Panc1 (cell line): ENCODE results near the gene FBXL2. TPM values are rescaled to one million over a fixed set of nuclear protein-coding genes. Genes with fewer than 3 reads are reported as not detected.

ENCODE experiments used
- ATAC-seq: fragments of 200-7000 bp; cut with Tn5 transposase; 2 replicates; pipeline ENCODE4 v1.9.1; 2020; ENCODE audit warnings: mild to moderate bottlenecking, moderate library complexity
- Bru-seq: library from RNA; stranded (reverse); fragments of 400-500 nt; gene quantifications from one replicate; lab custom pipeline; 2021; lab: Mats Ljungman, UMichigan
- BruChase-seq, 2 experiments: library from RNA; stranded (reverse); fragments of 400-500 nt; gene quantifications; one replicate each; lab custom pipeline; 2021; lab: Mats Ljungman, UMichigan
- BruUV-seq: library from RNA; stranded (reverse); fragments of 400-500 nt; replicated peaks from 2 replicates; lab custom pipeline; 2021; lab: Mats Ljungman, UMichigan
- CTCF ChIA-PET: fragments of 300-600 bp; sonication (Branson Sonifier 250); formaldehyde crosslinking; loops from one replicate; lab custom pipeline; 2022; ENCODE audit warnings: antibody characterized with exemption; lab: Charles Lee
- POLR2A ChIA-PET: fragments of 300-600 bp; sonication (Branson Sonifier 250); formaldehyde crosslinking; loops from one replicate; lab custom pipeline; 2022; ENCODE audit warnings: antibody characterized with exemption; lab: Charles Lee
- DNase-seq: peaks from one replicate; pipeline ENCODE4 v3.0.0-alpha.2; 2010; ENCODE audit warnings: low read depth, low spot score
- H3K27ac ChIP-seq: 2 replicates; pipeline ENCODE4 v1.5.1; 2011; ENCODE audit warnings: mild to moderate bottlenecking, low read length, inconsistent platforms
- H3K27me3 ChIP-seq: fragments of 200-500 bp; sonication (Bioruptor generic); 2 replicates; pipeline ENCODE4 v1.6.0; 2014; ENCODE audit warnings: low read length, inconsistent platforms; ENCODE audit not compliant: control insufficient read depth, insufficient read depth
- H3K36me3 ChIP-seq: fragments of 200-500 bp; sonication (Bioruptor generic); 2 replicates; pipeline ENCODE4 v1.5.1; 2014; ENCODE audit warnings: inconsistent platforms, mild to moderate bottlenecking, low read length, moderate library complexity; ENCODE audit not compliant: control insufficient read depth, insufficient read depth
- H3K4me1 ChIP-seq: 2 replicates; pipeline ENCODE4 v1.5.1; 2011; ENCODE audit warnings: inconsistent platforms, mild to moderate bottlenecking, low read length, moderate library complexity; ENCODE audit not compliant: control insufficient read depth, insufficient read depth
- H3K4me3 ChIP-seq, 2 experiments: 2 replicates each; pipeline ENCODE4 v1.5.1; 2011 to 2012; ENCODE audit warnings: low read depth in 2 of 2, low read length in 2 of 2, mild to moderate bottlenecking in 2 of 2, inconsistent platforms in 1 of 2, moderate library complexity in 1 of 2
- H3K9me3 ChIP-seq: fragments of 200-500 bp; sonication (Bioruptor generic); 2 replicates; pipeline ENCODE4 v1.5.1; 2014; ENCODE audit warnings: low read depth, mild to moderate bottlenecking, inconsistent platforms, low read length, moderate library complexity; ENCODE audit not compliant: control insufficient read depth, insufficient read depth
- POLR2AphosphoS5 ChIP-seq: IDR thresholded peaks from 2 replicates; pipeline ENCODE4 v1.6.1; 2012; ENCODE audit warnings: mild to moderate bottlenecking, low read depth, low read length, moderate library complexity
- SIN3A ChIP-seq: IDR thresholded peaks from 2 replicates; pipeline ENCODE4 v1.6.1; 2012; ENCODE audit warnings: low read depth, mild to moderate bottlenecking, low read length, moderate library complexity, borderline replicate concordance; ENCODE audit not compliant: insufficient read depth
- TCF7L2 ChIP-seq: IDR thresholded peaks from 2 replicates; pipeline ENCODE4 v1.6.1; 2011; ENCODE audit warnings: mild to moderate bottlenecking, low read depth, low read length, inconsistent platforms
- in situ Hi-C: cut with HindIII; loops from 2 replicates; pipeline ENCODE4 v1.10.0; 2016; ENCODE audit warnings: low sequenced_read_pairs, low pct_unique_long_range_greater_than_20kb
- intact Hi-C: fragments of 100-400 bp; cut with micrococcal nuclease; formaldehyde crosslinking; loops from one replicate; pipeline ENCODE4 v1.10.0; 2022; ENCODE audit not compliant: unreplicated experiment
- long read RNA-seq: library from polyadenylated mRNA; unstranded; transcript quantifications from one replicate; pipeline ENCODE4 v2.0.0, GENCODE V29; 2021; ENCODE audit not compliant: unreplicated experiment
- polyA plus RNA-seq: library from polyadenylated mRNA; unstranded; fragments of >200 nt; gene quantifications from one replicate; pipeline ENCODE4 v1.2.1, GENCODE V29; 2012; ENCODE audit warnings: missing spikeins; ENCODE audit not compliant: insufficient read length
- total RNA-seq: library from RNA; stranded (reverse); gene quantifications from one replicate; pipeline ENCODE4 v1.2.1, GENCODE V29; 2021; ENCODE audit not compliant: unreplicated experiment
- TF ChIP-seq, protein P1 (sequence below): fragments of 450-650 bp; IDR thresholded peaks from 2 replicates; pipeline ENCODE4 v1.5.1; 2017; ENCODE audit warnings: mild to moderate bottlenecking
- TF ChIP-seq, protein P2 (sequence below), 2 experiments: IDR thresholded peaks; 2 replicates each; pipeline ENCODE4 v1.6.1; 2011 to 2012; ENCODE audit warnings: low read depth in 2 of 2, control low read depth in 1 of 2, low read length in 1 of 2, mild to moderate bottlenecking in 1 of 2, moderate library complexity in 1 of 2; ENCODE audit not compliant: insufficient read depth in 1 of 2

FBXL2 gene
- total RNA-seq (12.3 TPM), Bru-seq, nascent RNA (percentile 73 among the genes with signal in this experiment), BruChase-seq, experiment 1, labeled RNA remaining after a 2-hour chase (percentile 63 among the genes with signal in this experiment), BruChase-seq, experiment 2, labeled RNA remaining after a 6-hour chase (percentile 58 among the genes with signal in this experiment)
- 10.5 TPM for polyA plus RNA-seq
- long read RNA-seq, transcript FBXL2-216 (15 exons, 3,847 nt) = major isoform, 10 of 30 reads
- long read RNA-seq, partial matches to known transcripts = 5 of 30 reads
- long read RNA-seq, other reads (novel, unspliced or antisense) = 12 of 30 reads

DNA sequence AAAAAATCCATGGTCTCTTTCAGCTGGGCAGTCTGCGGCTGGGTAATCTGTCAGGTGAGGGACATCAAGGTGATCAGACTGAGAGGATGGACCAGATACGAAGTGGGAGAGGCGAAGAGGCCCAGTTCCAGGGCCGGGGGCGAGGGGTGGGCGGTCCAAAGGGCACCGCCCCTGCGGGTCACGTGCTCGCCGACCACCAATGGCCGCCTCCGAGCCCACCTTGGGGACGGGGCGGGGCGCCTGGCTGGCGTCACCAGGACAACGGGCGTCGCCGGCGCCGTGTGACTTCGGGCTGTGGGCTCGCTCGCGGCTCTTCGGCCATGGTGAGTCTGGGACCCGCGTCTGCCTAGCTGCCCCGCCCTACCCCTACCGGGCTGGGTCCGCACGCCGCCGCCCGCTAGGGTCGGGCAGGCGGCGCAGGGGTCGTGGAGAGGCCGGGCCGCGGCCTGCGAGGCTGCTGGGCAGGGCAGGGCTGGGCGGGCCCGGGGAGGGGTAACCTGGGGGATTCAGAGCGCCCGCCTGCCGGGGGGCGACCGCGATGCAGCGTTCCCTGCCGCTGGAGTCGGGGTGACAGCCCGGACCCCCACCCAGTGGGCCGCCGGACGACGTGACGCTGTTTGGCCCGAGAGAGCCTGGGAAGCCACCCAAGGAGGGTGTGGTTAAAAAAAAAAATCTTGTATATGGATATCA lies at the start of gene FBXL2:
Gene FBXL2 (plus strand): TSS at position 250 of the 690 bp plus-strand sequence. CDS start 71 bp downstream, at position 321.
- Histone ChIP-seq H3K9me3 (no peaks in the 10 kb centered on the region), H3K27me3 (no peaks in the 10 kb centered on the region), H3K27ac (peak within 1 kb of the TSS; percentile 74), H3K36me3 (no peaks in the 10 kb centered on the region; the same call in 1 of the 2 replicates), H3K4me3 (peak within 1 kb of the TSS; percentile 72 to 81), H3K4me1 (peaks cover 3% of the 10 kb centered on the region; the same call in 1 of the 2 replicates)
- in situ Hi-C loops = no loop called here
- TF ChIP-seq POLR2AphosphoS5 (no peak), SIN3A (0 out of 2 replicates have a peak, but pooled peaks have one; percentile 65), TCF7L2 (no peak)
- intact Hi-C loops = no loop called here
- POLR2A ChIA-PET = no interaction called here
- ATAC-seq (peak; percentile 98), DNase-seq (no peak)
- no TSS peak for BruUV-seq
- CTCF ChIA-PET = interaction anchor here (0.7 kb wide), 1 partner anchor 146 kb away, joined by 3 read pairs; no protein-coding TSS in a partner anchor

DNA sequence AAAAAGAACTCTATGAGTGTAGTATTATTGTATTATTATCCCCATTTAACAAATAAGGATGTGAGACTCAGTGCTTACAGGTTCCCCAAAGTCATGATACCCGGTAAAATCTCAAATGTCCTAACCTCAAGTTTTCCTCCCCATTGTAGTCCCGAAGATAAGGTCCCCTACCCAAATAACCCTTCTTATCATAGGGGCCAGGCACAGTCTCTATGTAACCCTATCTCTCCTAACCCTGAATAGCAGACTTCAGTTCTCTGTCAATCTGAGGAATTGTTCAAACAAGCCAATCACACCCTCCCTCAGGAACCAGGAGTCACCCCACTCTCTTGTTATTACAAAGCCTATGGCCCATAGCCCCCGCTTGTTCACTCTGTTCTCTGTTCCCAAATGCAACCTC lies 48.2 kb upstream of the FBXL2 start:
- Histone ChIP-seq H3K4me1 (no peaks in the 10 kb centered on the region; the same call in 1 of the 2 replicates), H3K4me3 (no peak overlapping the region), H3K9me3 (no peaks in the 10 kb centered on the region), H3K36me3 (no peaks in the 10 kb centered on the region), H3K27ac (no peak overlapping the region), H3K27me3 (no peaks in the 10 kb centered on the region)
- in situ Hi-C loops (no loop called here), intact Hi-C loops (no loop called here)
- TF ChIP-seq, protein P1, sequence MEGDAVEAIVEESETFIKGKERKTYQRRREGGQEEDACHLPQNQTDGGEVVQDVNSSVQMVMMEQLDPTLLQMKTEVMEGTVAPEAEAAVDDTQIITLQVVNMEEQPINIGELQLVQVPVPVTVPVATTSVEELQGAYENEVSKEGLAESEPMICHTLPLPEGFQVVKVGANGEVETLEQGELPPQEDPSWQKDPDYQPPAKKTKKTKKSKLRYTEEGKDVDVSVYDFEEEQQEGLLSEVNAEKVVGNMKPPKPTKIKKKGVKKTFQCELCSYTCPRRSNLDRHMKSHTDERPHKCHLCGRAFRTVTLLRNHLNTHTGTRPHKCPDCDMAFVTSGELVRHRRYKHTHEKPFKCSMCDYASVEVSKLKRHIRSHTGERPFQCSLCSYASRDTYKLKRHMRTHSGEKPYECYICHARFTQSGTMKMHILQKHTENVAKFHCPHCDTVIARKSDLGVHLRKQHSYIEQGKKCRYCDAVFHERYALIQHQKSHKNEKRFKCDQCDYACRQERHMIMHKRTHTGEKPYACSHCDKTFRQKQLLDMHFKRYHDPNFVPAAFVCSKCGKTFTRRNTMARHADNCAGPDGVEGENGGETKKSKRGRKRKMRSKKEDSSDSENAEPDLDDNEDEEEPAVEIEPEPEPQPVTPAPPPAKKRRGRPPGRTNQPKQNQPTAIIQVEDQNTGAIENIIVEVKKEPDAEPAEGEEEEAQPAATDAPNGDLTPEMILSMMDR = no peak
- TF ChIP-seq TCF7L2 (no peak), POLR2AphosphoS5 (no peak), SIN3A (no peak)
- TF ChIP-seq, protein P2, sequence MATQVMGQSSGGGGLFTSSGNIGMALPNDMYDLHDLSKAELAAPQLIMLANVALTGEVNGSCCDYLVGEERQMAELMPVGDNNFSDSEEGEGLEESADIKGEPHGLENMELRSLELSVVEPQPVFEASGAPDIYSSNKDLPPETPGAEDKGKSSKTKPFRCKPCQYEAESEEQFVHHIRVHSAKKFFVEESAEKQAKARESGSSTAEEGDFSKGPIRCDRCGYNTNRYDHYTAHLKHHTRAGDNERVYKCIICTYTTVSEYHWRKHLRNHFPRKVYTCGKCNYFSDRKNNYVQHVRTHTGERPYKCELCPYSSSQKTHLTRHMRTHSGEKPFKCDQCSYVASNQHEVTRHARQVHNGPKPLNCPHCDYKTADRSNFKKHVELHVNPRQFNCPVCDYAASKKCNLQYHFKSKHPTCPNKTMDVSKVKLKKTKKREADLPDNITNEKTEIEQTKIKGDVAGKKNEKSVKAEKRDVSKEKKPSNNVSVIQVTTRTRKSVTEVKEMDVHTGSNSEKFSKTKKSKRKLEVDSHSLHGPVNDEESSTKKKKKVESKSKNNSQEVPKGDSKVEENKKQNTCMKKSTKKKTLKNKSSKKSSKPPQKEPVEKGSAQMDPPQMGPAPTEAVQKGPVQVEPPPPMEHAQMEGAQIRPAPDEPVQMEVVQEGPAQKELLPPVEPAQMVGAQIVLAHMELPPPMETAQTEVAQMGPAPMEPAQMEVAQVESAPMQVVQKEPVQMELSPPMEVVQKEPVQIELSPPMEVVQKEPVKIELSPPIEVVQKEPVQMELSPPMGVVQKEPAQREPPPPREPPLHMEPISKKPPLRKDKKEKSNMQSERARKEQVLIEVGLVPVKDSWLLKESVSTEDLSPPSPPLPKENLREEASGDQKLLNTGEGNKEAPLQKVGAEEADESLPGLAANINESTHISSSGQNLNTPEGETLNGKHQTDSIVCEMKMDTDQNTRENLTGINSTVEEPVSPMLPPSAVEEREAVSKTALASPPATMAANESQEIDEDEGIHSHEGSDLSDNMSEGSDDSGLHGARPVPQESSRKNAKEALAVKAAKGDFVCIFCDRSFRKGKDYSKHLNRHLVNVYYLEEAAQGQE (IDR thresholded peaks at IDR 0.05; ENCODE audit: insufficient read depth in 1 of 2, low read depth in 2 of 2, low read length in 1 of 2) = no peak
- BruUV-seq = no TSS peak
- DNase-seq = no peak
- ATAC-seq = no peak
- ChIA-PET CTCF (no interaction called here), POLR2A (no interaction called here)
